Stimulated activated CD4-positive, alpha-beta T cell treated with anti-CD3 and anti-CD28 coated beads, Interleukin-2, amount 100 ng/mL, for 4 hours (primary cell): ENCODE data around the gene FCGR3A.
"Not testable (repeated sequence)": the region's sequence is repeated elsewhere in the genome, so short reads cannot be mapped to it uniquely, and the experiment has no call there.

Source experiments
- DNase-seq: peaks from one replicate; pipeline ENCODE4 v3.0.0-alpha.2; 2020; ENCODE audit warnings: low read depth

The FCGR3A gene

GRCh38 chr1:161530671-161531641, 18.7 kb downstream of the FCGR3A start:
- peak; percentile 92 for DNase-seq

GRCh38 chr1:161530158-161530557, 19.5 kb downstream of the FCGR3A start:
- DNase-seq: peak; percentile 67

GRCh38 chr1:161529463-161530104, 20.0 kb downstream of the FCGR3A start:
- DNase-seq: not testable (repeated sequence)

- not testable (repeated sequence) for DNase-seq
These were observed 21.1 kb downstream of the FCGR3A start for GRCh38 chr1:161528550-161528949.

GRCh38 chr1:161525918-161526317, 23.7 kb downstream of the FCGR3A start:
- DNase-seq: not testable (repeated sequence)

GRCh38 chr1:161525321-161525720, 24.3 kb downstream of the FCGR3A start:
- not testable (repeated sequence) for DNase-seq

GRCh38 chr1:161524742-161525291, 24.8 kb downstream of the FCGR3A start:
- not testable (repeated sequence) for DNase-seq

GRCh38 chr1:161523817-161524741, 25.5 kb downstream of the FCGR3A start, which contains the start of gene HSPA6:
HSPA6 (plus strand) TSS chr1:161524540; CDS start chr1:161524659, 119 bp downstream.
- peak; percentile 74 for DNase-seq

GRCh38 chr1:161523041-161523816, 26.4 kb downstream of the FCGR3A start:
- DNase-seq: not testable (repeated sequence)

GRCh38 chr1:161513953-161514352, 35.7 kb downstream of the FCGR3A start:
- DNase-seq: not testable (repeated sequence)

- not testable (repeated sequence) for DNase-seq
These were observed 36.2 kb downstream of the FCGR3A start for GRCh38 chr1:161513448-161513780.

GRCh38 chr1:161512636-161513447, 36.8 kb downstream of the FCGR3A start:
- not testable (repeated sequence) for DNase-seq

GRCh38 chr1:161511756-161512060, 37.9 kb downstream of the FCGR3A start:
- DNase-seq: no peak

GRCh38 chr1:161511018-161511755, 38.4 kb downstream of the FCGR3A start:
- no peak for DNase-seq

- DNase-seq: no peak
These were observed 39.1 kb downstream of the FCGR3A start for GRCh38 chr1:161510477-161510876.

GRCh38 chr1:161506336-161507223, 43.0 kb downstream of the FCGR3A start:
- DNase-seq: no peak

GRCh38 chr1:161505686-161506085, 43.9 kb downstream of the FCGR3A start:
- DNase-seq: no peak

- DNase-seq: no peak
These were observed 46.2 kb downstream of the FCGR3A start for GRCh38 chr1:161503394-161503748.
